ENCODE measurements around the gene NBEA.

- no peak for TF ChIP-seq CTCF (conservative IDR thresholded peaks at IDR 0.05; ENCODE audit: low read depth in 2 of 2)
- TF ChIP-seq REST (IDR thresholded peaks at IDR 0.05; ENCODE audit: unreplicated experiment), result no peak
- TF ChIP-seq EZH2 (IDR thresholded peaks at IDR 0.05; ENCODE audit: low read depth, unreplicated experiment), result no peak
- no peak for TF ChIP-seq JUNB (IDR thresholded peaks at IDR 0.05; ENCODE audit: unreplicated experiment)
- TF ChIP-seq CREB1 (CRISPR knock-in tag; IDR thresholded peaks at IDR 0.05; ENCODE audit: low read depth), result no peak
- no peak for TF ChIP-seq EZH2phosphoT487 (IDR thresholded peaks at IDR 0.05; ENCODE audit: unreplicated experiment)
- no peak for TF ChIP-seq POLR2AphosphoS5 (IDR thresholded peaks at IDR 0.05; ENCODE audit: low read depth)
- TF ChIP-seq ETS1 (IDR thresholded peaks at IDR 0.05), result no peak
Observed at GRCh38 chr13:35146686-35147085, 204.6 kb downstream of the NBEA start.

Data from GM23338 (cell line).